Head of caudate nucleus (tissue), 42 donors: ENCODE measurements around the gene SH3PXD2B.
A peak's percentile ranks its signal among the peaks of the same experiment; 100 is the strongest.

Experiments used
- DNase-seq, 42 donors: peaks; one replicate each; pipeline versions ENCODE4 v3.0.0 to v3.0.0-alpha.2; 2020 to 2021; ENCODE audit warnings: mixed read lengths in 7 of 42
- intact Hi-C: fragments of 100-400 bp; cut with DNase I; formaldehyde crosslinking; loops from one replicate; pipeline ENCODE4 v1.15.0; 2022

Gene SH3PXD2B

GRCh38 chr5:172444110-172444510 lies 10.2 kb downstream of the SH3PXD2B start:
- DNase-seq = peak in 2 of 42 donors; percentile 1 to 8
- intact Hi-C loops = no loop called here

GRCh38 chr5:172443441-172444109 lies 10.8 kb downstream of the SH3PXD2B start:
- intact Hi-C loops = no loop called here
- DNase-seq = peak in 13 of 42 donors; percentile 20 to 89 (median 58)

GRCh38 chr5:172442592-172442991 lies 11.7 kb downstream of the SH3PXD2B start:
- intact Hi-C loops = no loop called here
- no peak for DNase-seq

- DNase-seq = peak in 19 of 42 donors; percentile 37 to 82 (median 62)
- intact Hi-C loops = no loop called here
Measured at GRCh38 chr5:172441262-172441751, 13.0 kb downstream of the SH3PXD2B start.

- intact Hi-C loops = no loop called here
- DNase-seq = no peak
Measured at GRCh38 chr5:172440486-172440885, 13.8 kb downstream of the SH3PXD2B start.

GRCh38 chr5:172439785-172440477 lies 14.4 kb downstream of the SH3PXD2B start:
- DNase-seq = peak in 20 of 42 donors; percentile 24 to 78 (median 54)
- intact Hi-C loops = no loop called here

- intact Hi-C loops = no loop called here
- peak in 20 of 42 donors; percentile 24 to 72 (median 58) for DNase-seq
Measured at GRCh38 chr5:172438319-172438668, 16.0 kb downstream of the SH3PXD2B start.

- intact Hi-C loops = no loop called here
- DNase-seq = peak in 23 of 42 donors; percentile 25 to 82 (median 57)
Measured at GRCh38 chr5:172437445-172438318, 16.6 kb downstream of the SH3PXD2B start.

- intact Hi-C loops = no loop called here
- peak in 1 of 42 donors; percentile 16 for DNase-seq
Measured at GRCh38 chr5:172436879-172437369, 17.4 kb downstream of the SH3PXD2B start.

GRCh38 chr5:172436078-172436878 lies 18.0 kb downstream of the SH3PXD2B start:
- no peak for DNase-seq
- intact Hi-C loops = no loop called here

GRCh38 chr5:172435362-172436077 lies 18.8 kb downstream of the SH3PXD2B start:
- intact Hi-C loops = no loop called here
- DNase-seq = no peak

- intact Hi-C loops = no loop called here
- no peak for DNase-seq
Measured at GRCh38 chr5:172434251-172434650, 20.1 kb downstream of the SH3PXD2B start.

GRCh38 chr5:172433513-172433912 lies 20.8 kb downstream of the SH3PXD2B start:
- intact Hi-C loops = no loop called here
- no peak for DNase-seq

GRCh38 chr5:172433071-172433470 lies 21.3 kb downstream of the SH3PXD2B start:
- intact Hi-C loops = no loop called here
- no peak for DNase-seq

- intact Hi-C loops = no loop called here
- no peak for DNase-seq
Measured at GRCh38 chr5:172430354-172430753, 24.0 kb downstream of the SH3PXD2B start.

GRCh38 chr5:172429201-172429940 lies 25.0 kb downstream of the SH3PXD2B start:
- no peak for DNase-seq
- intact Hi-C loops = no loop called here
